GM23338 (cell line): Measurements from ENCODE around the gene EEF2. TPM values are rescaled to one million over a fixed set of nuclear protein-coding genes. Genes with fewer than 3 reads are reported as not detected.

Experiments
- ATAC-seq: fragments of 200-7000 bp; cut with Tn5 transposase; 3 replicates; pipeline ENCODE4 v1.9.1; 2020
- DNase-seq: peaks from one replicate; pipeline ENCODE4 v3.0.0-alpha.2; 2015; ENCODE audit warnings: low spot score
- H2AFZ ChIP-seq: fragments of 200-600 bp; sonication (generic); 2 replicates; pipeline ENCODE4 v1.8.0; 2016; ENCODE audit warnings: antibody characterized with exemption, mild to moderate bottlenecking, moderate library complexity
- H3F3A ChIP-seq: fragments of 200-600 bp; sonication (generic); replicated peaks from 2 replicates; pipeline ENCODE4 v1.8.0; 2017; ENCODE audit warnings: antibody characterized with exemption, mixed run types, low read depth
- H3K27ac ChIP-seq: fragments of 200-600 bp; sonication (generic); 2 replicates; pipeline ENCODE4 v1.6.1; 2016; ENCODE audit warnings: low read depth
- H3K27me3 ChIP-seq: fragments of 200-600 bp; sonication (generic); 2 replicates; pipeline ENCODE4 v1.8.0; 2016; ENCODE audit warnings: mild to moderate bottlenecking, mixed run types, moderate library complexity; ENCODE audit not compliant: insufficient read depth
- H3K36me3 ChIP-seq: fragments of 200-600 bp; sonication (generic); 2 replicates; pipeline ENCODE4 v1.8.0; 2016; ENCODE audit warnings: mild to moderate bottlenecking; ENCODE audit not compliant: insufficient read depth
- H3K4me1 ChIP-seq: fragments of 200-600 bp; sonication (generic); 2 replicates; pipeline ENCODE4 v1.8.0; 2016; ENCODE audit warnings: mild to moderate bottlenecking, moderate library complexity; ENCODE audit not compliant: insufficient read depth
- H3K4me2 ChIP-seq: fragments of 200-600 bp; sonication (generic); 2 replicates; pipeline ENCODE4 v1.7.1; 2017; ENCODE audit warnings: mixed run types
- H3K4me3 ChIP-seq: fragments of 200-600 bp; sonication (generic); 2 replicates; pipeline ENCODE4 v1.6.1; 2016; ENCODE audit warnings: mixed run types
- H3K79me2 ChIP-seq: fragments of 200-600 bp; sonication (generic); replicated peaks from 2 replicates; pipeline ENCODE4 v1.8.0; 2017; ENCODE audit warnings: mild to moderate bottlenecking; ENCODE audit not compliant: insufficient read depth
- H3K9me2 ChIP-seq: fragments of 200-600 bp; sonication (generic); 2 replicates; pipeline ENCODE4 v1.8.0; 2017; ENCODE audit not compliant: insufficient read depth
- H4K20me1 ChIP-seq: fragments of 200-600 bp; sonication (generic); replicated peaks from 2 replicates; pipeline ENCODE4 v1.8.0; 2017; ENCODE audit warnings: mild to moderate bottlenecking; ENCODE audit not compliant: insufficient read depth
- H3K27ac Mint-ChIP-seq: 2 replicates; pipeline ENCODE4 v1.8.0; 2020; ENCODE audit warnings: inconsistent platforms, mild to moderate bottlenecking, moderate library complexity, mixed read lengths
- H3K27me3 Mint-ChIP-seq: 3 replicates; pipeline ENCODE4 v1.8.0; 2022; ENCODE audit warnings: low read depth, mild to moderate bottlenecking, moderate library complexity, mixed read lengths, inconsistent platforms; ENCODE audit not compliant: insufficient read depth, poor library complexity
- H3K36me3 Mint-ChIP-seq: 3 replicates; pipeline ENCODE4 v1.8.0; 2021; ENCODE audit warnings: low read depth, mild to moderate bottlenecking, inconsistent platforms, moderate library complexity, mixed read lengths
- H3K4me1 Mint-ChIP-seq: 3 replicates; pipeline ENCODE4 v1.8.0; 2020; ENCODE audit warnings: mild to moderate bottlenecking, inconsistent platforms, mixed read lengths
- H3K4me3 Mint-ChIP-seq: 3 replicates; pipeline ENCODE4 v1.8.0; 2021; ENCODE audit warnings: moderate library complexity, mild to moderate bottlenecking, inconsistent platforms, mixed read lengths
- H3K9me3 Mint-ChIP-seq: 3 replicates; pipeline ENCODE4 v1.8.0; 2020; ENCODE audit warnings: moderate library complexity, mild to moderate bottlenecking, inconsistent platforms, mixed read lengths
- CREB1 ChIP-seq: fragments of 250-450 bp; sonication (Bioruptor Pico); IDR thresholded peaks from 2 replicates; pipeline ENCODE4 v1.5.0; 2020; ENCODE audit warnings: low read depth, mild to moderate bottlenecking, moderate library complexity
- EZH2 ChIP-seq: fragments of 200-600 bp; sonication (generic); IDR thresholded peaks from one replicate; pipeline ENCODE4 v1.8.0; 2017; ENCODE audit warnings: antibody characterized with exemption, mild to moderate bottlenecking, low read depth; ENCODE audit not compliant: unreplicated experiment
- EZH2phosphoT487 ChIP-seq: fragments of 200-600 bp; sonication (generic); IDR thresholded peaks from one replicate; pipeline ENCODE4 v1.8.1; 2018; ENCODE audit warnings: antibody characterized with exemption; ENCODE audit not compliant: unreplicated experiment
- JUNB ChIP-seq: IDR thresholded peaks from one replicate; pipeline ENCODE4 v1.6.1; 2016; ENCODE audit warnings: antibody characterized with exemption; ENCODE audit not compliant: unreplicated experiment
- NANOG ChIP-seq: IDR thresholded peaks from 2 replicates; pipeline ENCODE4 v1.6.1; 2016; ENCODE audit warnings: antibody characterized with exemption, borderline replicate concordance
- POLR2AphosphoS5 ChIP-seq: IDR thresholded peaks from 2 replicates; pipeline ENCODE4 v1.6.1; 2016; ENCODE audit warnings: antibody characterized with exemption, low read depth
- STAT1 ChIP-seq: IDR thresholded peaks from one replicate; pipeline ENCODE4 v1.6.1; 2016; ENCODE audit warnings: antibody characterized with exemption; ENCODE audit not compliant: unreplicated experiment
- ZNF114 ChIP-seq: fragments of 250-450 bp; sonication (Bioruptor Pico); IDR thresholded peaks from 2 replicates; pipeline ENCODE4 v1.5.0; 2020; ENCODE audit warnings: mild to moderate bottlenecking, moderate library complexity
- ZNF331 ChIP-seq: fragments of 250-450 bp; sonication (Bioruptor Pico); IDR thresholded peaks from 2 replicates; pipeline ENCODE4 v1.5.0; 2020; ENCODE audit warnings: low read depth, mild to moderate bottlenecking, moderate library complexity
- ZNF462 ChIP-seq: fragments of 250-450 bp; sonication (Bioruptor Pico); IDR thresholded peaks from 2 replicates; pipeline ENCODE4 v1.5.0; 2020; ENCODE audit warnings: mild to moderate bottlenecking, moderate library complexity
- polyA plus RNA-seq: library from polyadenylated mRNA; unstranded; fragments of >200 nt; fragmentation: Nextera tagmentation; extraction: Ambion mirVana; gene quantifications from 2 replicates; pipeline ENCODE4 v1.2.1, GENCODE V29; 2016
- total RNA-seq: library from RNA; depleted of rRNA; stranded (reverse); fragments of >200 nt; shearing (Covaris generic); gene quantifications from 2 replicates; pipeline ENCODE4 v1.2.3, GENCODE V29; 2014
- TF ChIP-seq, protein P1 (sequence below): IDR thresholded peaks from one replicate; pipeline ENCODE4 v1.6.1; 2018; ENCODE audit warnings: antibody characterized with exemption; ENCODE audit not compliant: unreplicated experiment
- TF ChIP-seq, protein P2 (sequence below): IDR thresholded peaks from 2 replicates; pipeline ENCODE4 v1.6.1; 2016; ENCODE audit warnings: antibody characterized with exemption
- TF ChIP-seq, protein P3 (sequence below), 2 experiments: fragments of 200-600 bp in 1 of 2; sonication (generic) in 1 of 2; conservative IDR thresholded peaks; 2 replicates each; pipeline versions ENCODE4 v1.5.1 to v1.6.1; 2016 to 2017; ENCODE audit warnings: antibody characterized with exemption in 2 of 2, low read depth in 2 of 2, mild to moderate bottlenecking in 2 of 2, moderate library complexity in 1 of 2

Gene EEF2
- total and polyA plus RNA-seq, 2 experiments from 2014 or later = 772 to 2,987 TPM

DNA sequence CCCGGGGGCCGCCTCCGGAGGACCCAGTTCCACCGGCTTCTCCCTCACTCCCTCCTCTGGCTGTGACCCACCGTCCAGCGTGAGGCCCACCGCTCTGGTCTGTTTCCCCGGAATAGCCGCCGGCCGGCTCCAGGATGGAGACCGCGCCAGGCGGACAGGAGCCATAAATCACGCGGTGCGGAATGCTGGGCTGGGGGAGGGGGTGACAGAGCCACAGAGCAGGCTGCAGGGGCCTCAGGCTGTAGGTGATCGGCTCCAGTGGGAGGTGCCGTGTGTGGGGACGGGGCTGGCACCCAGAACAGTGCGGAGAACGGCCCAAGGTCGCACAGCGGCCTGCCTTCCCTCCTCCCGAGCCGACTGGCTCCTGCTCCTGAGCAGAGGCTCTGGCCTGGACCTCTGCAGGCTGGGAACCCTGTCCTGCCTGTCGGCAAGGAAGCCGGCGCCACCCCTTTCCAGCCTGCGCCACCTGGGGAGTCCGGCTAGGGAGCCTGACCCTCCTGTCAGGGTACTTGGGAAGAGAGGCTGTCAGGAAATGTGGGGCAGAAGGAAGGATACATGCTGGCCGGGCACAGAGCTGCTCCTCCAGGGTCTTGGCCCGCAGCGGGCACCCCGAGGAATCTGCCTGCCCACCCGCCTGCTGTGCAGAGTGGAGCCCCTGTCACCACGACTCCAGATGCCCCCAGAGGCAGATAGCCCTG lies 30.6 kb upstream of the EEF2 start:
- H3K4me2 ChIP-seq = no peak overlapping the region
- Mint-ChIP-seq H3K27me3 (peaks cover 5% of the 10 kb centered on the region), H3K36me3 (peaks cover 9% of the 10 kb centered on the region), H3K9me3 (no peaks in the 10 kb centered on the region), H3K4me3 (no peak overlapping the region), H3K27ac (no peak overlapping the region), H3K4me1 (no peaks in the 10 kb centered on the region)
- H3K4me3 ChIP-seq = no peak overlapping the region
- H3K9me2 ChIP-seq = no peaks in the 10 kb centered on the region
- no peak for DNase-seq
- H4K20me1 ChIP-seq = no peaks in the 10 kb centered on the region; the same call in 1 of the 2 replicates
- H3K27me3 ChIP-seq = no peaks in the 10 kb centered on the region
- no peak for ATAC-seq
- no peak overlapping the region for H2AFZ ChIP-seq
- H3F3A ChIP-seq = no peaks in the 10 kb centered on the region
- peaks cover 3% of the 10 kb centered on the region; the same call in 1 of the 2 replicates for H3K36me3 ChIP-seq
- TF ChIP-seq ZNF462 (CRISPR knock-in tag) (no peak), NANOG (no peak), ZNF331 (CRISPR knock-in tag) (no peak), POLR2AphosphoS5 (no peak), STAT1 (no peak), EZH2 (no peak), ZNF114 (CRISPR knock-in tag) (no peak), EZH2phosphoT487 (no peak), CREB1 (CRISPR knock-in tag) (no peak), JUNB (no peak)
- TF ChIP-seq, protein P1, sequence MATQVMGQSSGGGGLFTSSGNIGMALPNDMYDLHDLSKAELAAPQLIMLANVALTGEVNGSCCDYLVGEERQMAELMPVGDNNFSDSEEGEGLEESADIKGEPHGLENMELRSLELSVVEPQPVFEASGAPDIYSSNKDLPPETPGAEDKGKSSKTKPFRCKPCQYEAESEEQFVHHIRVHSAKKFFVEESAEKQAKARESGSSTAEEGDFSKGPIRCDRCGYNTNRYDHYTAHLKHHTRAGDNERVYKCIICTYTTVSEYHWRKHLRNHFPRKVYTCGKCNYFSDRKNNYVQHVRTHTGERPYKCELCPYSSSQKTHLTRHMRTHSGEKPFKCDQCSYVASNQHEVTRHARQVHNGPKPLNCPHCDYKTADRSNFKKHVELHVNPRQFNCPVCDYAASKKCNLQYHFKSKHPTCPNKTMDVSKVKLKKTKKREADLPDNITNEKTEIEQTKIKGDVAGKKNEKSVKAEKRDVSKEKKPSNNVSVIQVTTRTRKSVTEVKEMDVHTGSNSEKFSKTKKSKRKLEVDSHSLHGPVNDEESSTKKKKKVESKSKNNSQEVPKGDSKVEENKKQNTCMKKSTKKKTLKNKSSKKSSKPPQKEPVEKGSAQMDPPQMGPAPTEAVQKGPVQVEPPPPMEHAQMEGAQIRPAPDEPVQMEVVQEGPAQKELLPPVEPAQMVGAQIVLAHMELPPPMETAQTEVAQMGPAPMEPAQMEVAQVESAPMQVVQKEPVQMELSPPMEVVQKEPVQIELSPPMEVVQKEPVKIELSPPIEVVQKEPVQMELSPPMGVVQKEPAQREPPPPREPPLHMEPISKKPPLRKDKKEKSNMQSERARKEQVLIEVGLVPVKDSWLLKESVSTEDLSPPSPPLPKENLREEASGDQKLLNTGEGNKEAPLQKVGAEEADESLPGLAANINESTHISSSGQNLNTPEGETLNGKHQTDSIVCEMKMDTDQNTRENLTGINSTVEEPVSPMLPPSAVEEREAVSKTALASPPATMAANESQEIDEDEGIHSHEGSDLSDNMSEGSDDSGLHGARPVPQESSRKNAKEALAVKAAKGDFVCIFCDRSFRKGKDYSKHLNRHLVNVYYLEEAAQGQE = no peak
- TF ChIP-seq, protein P2, sequence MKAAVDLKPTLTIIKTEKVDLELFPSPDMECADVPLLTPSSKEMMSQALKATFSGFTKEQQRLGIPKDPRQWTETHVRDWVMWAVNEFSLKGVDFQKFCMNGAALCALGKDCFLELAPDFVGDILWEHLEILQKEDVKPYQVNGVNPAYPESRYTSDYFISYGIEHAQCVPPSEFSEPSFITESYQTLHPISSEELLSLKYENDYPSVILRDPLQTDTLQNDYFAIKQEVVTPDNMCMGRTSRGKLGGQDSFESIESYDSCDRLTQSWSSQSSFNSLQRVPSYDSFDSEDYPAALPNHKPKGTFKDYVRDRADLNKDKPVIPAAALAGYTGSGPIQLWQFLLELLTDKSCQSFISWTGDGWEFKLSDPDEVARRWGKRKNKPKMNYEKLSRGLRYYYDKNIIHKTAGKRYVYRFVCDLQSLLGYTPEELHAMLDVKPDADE = no peak
- TF ChIP-seq, protein P3, sequence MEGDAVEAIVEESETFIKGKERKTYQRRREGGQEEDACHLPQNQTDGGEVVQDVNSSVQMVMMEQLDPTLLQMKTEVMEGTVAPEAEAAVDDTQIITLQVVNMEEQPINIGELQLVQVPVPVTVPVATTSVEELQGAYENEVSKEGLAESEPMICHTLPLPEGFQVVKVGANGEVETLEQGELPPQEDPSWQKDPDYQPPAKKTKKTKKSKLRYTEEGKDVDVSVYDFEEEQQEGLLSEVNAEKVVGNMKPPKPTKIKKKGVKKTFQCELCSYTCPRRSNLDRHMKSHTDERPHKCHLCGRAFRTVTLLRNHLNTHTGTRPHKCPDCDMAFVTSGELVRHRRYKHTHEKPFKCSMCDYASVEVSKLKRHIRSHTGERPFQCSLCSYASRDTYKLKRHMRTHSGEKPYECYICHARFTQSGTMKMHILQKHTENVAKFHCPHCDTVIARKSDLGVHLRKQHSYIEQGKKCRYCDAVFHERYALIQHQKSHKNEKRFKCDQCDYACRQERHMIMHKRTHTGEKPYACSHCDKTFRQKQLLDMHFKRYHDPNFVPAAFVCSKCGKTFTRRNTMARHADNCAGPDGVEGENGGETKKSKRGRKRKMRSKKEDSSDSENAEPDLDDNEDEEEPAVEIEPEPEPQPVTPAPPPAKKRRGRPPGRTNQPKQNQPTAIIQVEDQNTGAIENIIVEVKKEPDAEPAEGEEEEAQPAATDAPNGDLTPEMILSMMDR (conservative IDR thresholded peaks at IDR 0.05; ENCODE audit: low read depth in 2 of 2) = no peak
- no peaks in the 10 kb centered on the region for H3K4me1 ChIP-seq
- no peak overlapping the region for H3K27ac ChIP-seq
- H3K79me2 ChIP-seq = peaks cover 52% of the 10 kb centered on the region
